Gastrocnemius medialis (tissue), 4 donors: ENCODE measurements around the gene RERE.

Source experiments
- CTCF ChIP-seq, 5 experiments: fragments of 450-650 bp in 3 of 5; fragments of 200-600 bp in 2 of 5; sonication (generic) in 2 of 5; IDR thresholded peaks in 4 of 5; conservative IDR thresholded peaks in 1 of 5; 1 replicate in 4 of 5; 2 replicates in 1 of 5; pipeline ENCODE4 v1.5.1; 2016 to 2019; ENCODE audit warnings: antibody characterized with exemption in 5 of 5, mild to moderate bottlenecking in 3 of 5, moderate library complexity in 3 of 5
- POLR2A ChIP-seq, 2 donors: fragments of 450-650 bp; IDR thresholded peaks; one replicate each; pipeline ENCODE4 v1.6.1; 2017; ENCODE audit warnings: antibody characterized with exemption in 2 of 2, mild to moderate bottlenecking in 2 of 2, moderate library complexity in 2 of 2

- TF ChIP-seq CTCF (IDR thresholded peaks at IDR 0.05 in 4 of 5, conservative IDR thresholded peaks at IDR 0.05 in 1 of 5) (no peak), POLR2A (IDR thresholded peaks at IDR 0.05) (no peak)
Observed at GRCh38 chr1:8510041-8510823, 307.2 kb downstream of the RERE start.
